HG02870 (cell line): Measurements from ENCODE around the gene CDK14.
A peak's percentile ranks its signal among the peaks of the same experiment; 100 is the strongest.
"Not testable (repeated sequence)": the region's sequence is repeated elsewhere in the genome, so short reads cannot be mapped to it uniquely, and the experiment has no call there.

Experiments
- ATAC-seq: cut with Tn5 transposase; IDR thresholded peaks from one replicate; pipeline ENCODE4 v1.9.1; 2021; ENCODE audit warnings: mild to moderate bottlenecking, moderate library complexity; ENCODE audit not compliant: unreplicated experiment

The CDK14 gene

DNA sequence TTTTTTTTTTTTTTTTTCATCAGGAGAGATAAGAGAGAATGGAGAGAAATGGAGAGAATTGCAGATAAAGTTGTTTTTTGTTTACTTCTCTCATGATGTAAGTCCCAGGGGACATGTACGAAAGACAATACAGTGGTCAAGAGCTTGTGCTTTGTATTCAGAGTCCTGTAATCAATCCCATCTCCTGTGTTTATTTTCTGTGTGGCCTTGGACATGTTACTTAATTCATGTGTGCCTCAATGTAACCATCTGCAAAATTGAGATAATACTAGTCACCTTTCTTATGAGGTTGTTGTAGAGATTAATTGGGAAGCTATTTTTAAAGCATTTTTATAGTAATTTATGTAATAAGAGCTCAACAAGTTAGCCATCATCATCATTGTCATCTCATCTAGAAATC is 117.5 kb downstream of the CDK14 start:
- ATAC-seq = no peak

- ATAC-seq = peak; percentile 67
Observed at GRCh38 chr7:90715067-90715466, 118.9 kb downstream of the CDK14 start.

- ATAC-seq = no peak
Observed at GRCh38 chr7:90717296-90718060, 121.4 kb downstream of the CDK14 start.

DNA sequence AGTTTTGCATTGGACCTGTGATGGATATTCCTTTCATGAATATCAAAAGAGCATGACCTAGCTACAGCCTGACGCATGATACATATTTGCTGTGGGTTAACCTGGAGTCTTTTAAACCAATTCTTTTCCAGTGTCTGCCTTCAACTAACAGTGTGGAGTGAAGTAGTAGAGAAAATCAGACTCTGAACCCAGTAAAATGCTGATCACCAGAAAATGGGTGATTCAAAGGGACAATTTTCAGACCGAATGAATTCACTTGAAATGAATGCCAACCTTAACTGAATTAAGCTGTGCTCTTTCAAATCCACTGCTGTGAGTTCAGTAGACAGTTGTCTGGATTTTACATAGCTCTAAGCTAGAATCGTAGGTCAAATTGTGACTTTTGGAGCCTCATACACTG is 123.0 kb downstream of the CDK14 start:
- ATAC-seq = no peak

GRCh38 chr7:90720984-90721760 is 125.1 kb downstream of the CDK14 start:
- ATAC-seq = peak; percentile 39

DNA sequence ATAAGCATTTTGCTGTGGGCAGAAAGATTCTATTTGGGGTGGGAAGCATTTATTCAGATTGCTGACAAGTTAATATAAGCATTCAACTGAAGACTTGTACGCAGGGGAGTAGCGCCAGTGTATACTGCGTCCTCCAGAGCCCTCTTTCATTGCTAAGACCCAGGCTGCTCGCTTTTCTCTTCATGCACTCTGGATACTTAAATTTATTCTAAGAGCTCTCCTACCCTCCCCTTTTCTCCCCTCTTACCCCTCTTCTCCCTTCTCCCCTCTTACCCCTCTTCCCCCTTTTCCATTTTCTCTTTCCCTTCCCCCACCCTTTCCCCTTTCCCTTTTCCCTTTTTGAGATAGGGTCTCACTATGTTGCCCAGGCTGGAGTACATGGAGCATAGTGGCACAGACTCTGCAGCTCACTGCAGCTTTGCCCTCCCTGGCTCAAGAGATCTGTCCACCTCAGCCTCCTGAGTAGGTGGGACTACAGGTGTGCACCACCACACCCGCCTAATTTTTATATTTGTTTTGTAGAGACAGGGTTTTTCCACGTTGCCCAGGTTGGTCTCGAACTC is 125.8 kb downstream of the CDK14 start:
- no peak for ATAC-seq

GRCh38 chr7:90723233-90723632 is 127.1 kb downstream of the CDK14 start:
- no peak for ATAC-seq

GRCh38 chr7:90723866-90724265 is 127.7 kb downstream of the CDK14 start:
- no peak for ATAC-seq

DNA sequence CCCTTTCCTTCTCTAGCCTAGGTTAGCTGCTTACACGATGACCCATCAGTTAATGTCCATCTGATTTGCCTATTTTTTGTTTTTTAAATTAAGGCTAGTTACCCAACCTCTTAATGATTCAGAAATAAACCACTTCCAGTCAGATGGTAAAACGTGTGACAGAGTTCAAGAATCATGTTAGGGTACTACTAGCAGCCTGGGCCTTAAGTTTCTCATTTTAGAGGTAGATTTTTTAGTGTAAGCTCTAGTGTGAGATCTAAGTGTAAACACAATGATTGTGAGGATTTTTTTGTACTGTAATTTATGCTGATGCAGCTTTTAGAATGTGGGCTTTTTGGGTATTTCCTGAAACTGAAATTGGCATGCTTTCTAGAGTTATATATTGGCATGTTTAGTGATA is 130.0 kb downstream of the CDK14 start:
- ATAC-seq = no peak

DNA sequence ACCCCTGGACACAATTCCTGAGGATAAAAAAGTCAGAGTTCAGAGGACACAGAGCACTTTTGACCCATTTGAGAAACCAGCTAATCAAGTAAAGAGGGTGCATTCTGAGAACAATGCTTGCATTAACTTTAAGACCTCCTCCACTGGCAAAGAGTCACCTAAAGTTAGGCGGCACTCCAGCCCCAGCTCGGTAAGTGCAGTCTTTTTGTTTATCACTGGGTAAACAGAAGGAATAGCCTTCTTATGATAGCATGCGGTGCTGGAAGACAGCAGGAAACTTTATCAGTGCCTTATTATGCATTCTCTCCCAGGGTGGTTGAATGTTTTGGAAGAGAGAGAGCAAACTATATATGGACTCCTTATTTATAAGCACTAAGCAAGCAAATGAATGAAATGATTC is 130.5 kb downstream of the CDK14 start:
- ATAC-seq = no peak

- no peak for ATAC-seq
Observed at GRCh38 chr7:90727412-90727811, 131.3 kb downstream of the CDK14 start.

GRCh38 chr7:90728568-90728967 is 132.4 kb downstream of the CDK14 start:
- peak; percentile 54 for ATAC-seq

GRCh38 chr7:90735611-90736280 is 139.6 kb downstream of the CDK14 start:
- ATAC-seq = not testable (repeated sequence)

- ATAC-seq = no peak
Observed at GRCh38 chr7:90736316-90736715, 140.2 kb downstream of the CDK14 start.

DNA sequence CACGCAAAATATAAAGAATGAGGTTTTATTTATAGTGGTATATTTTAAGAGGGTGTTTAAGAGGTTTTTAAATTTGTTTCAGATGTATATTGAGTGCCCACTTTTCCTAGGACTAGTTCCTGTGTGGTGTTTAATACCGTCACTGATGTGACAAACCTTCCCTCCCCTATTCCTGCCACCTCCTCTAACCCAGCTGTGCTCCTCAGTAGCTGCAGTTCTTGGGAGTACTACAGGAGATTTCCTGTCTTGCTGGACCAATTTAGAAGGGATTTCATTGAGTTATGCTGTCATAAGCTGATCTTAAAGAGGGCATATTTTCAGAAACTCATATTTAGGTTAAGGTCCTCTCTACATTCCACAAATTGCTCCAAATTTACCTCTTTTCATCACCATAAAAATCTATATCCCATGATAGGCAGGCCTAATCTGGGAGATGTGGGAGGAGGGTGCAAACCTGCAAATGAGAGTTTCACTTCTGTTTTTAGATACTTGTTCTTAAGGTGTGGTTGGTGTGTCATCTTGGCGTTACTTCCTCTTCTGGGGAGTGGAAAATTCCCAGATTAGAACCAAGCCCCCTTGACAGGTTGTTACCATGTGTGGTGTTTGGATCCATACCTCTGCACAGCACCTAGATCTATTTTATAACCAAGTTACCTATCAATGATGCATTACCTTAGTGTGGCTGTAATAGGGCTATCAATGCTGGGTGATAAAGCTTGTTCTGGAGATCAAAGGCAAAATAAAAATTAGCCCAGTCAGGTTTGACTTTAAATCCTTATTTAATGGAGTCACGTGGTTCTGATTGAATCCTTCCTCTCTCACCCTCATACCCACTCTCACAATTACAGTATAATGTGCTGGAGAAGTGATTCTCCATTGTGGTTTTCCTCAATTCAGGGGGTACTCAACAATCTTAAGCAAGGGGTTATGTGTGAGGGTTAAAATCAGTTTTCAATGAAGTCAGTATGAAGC is 141.1 kb downstream of the CDK14 start:
- peak; percentile 95 for ATAC-seq

- ATAC-seq = no peak
Observed at GRCh38 chr7:90738249-90738648, 142.1 kb downstream of the CDK14 start.

DNA sequence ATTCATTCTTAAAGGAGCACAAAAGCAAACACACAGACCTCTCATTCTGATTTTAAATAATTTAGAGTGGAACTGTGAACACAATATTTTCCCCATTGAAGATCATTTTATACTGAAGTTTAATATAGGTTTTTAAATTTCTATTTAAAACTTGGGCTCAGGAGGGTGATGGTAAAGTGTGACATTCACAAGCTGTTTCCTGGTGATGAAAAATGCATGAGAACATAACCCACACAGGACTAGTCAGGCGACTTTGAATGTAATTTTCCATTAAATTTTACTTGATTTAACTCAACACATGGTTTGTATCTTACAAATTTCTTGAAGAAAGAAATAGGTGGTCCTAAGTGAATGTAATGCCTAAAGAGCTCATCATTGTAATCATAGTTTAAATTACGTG is 143.6 kb downstream of the CDK14 start:
- no peak for ATAC-seq

DNA sequence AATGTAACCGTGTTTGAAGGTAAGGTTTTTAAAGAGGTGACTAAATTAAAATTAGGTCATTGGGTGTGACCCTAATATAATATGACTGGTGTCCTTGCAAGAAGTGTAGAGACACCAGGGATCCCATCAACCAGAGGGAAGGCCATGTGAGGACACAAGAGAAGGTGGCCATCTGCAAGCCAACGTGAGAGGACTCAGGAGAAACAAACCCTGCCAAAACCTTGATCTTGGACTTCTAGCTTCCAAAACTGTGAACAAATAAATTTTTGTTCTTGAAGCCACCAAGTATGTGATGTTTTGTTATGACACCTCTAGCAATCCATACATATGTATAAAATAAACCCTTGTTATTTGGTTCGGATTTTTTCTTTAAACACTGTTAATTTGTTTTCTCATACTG is 144.3 kb downstream of the CDK14 start:
- ATAC-seq = no peak

DNA sequence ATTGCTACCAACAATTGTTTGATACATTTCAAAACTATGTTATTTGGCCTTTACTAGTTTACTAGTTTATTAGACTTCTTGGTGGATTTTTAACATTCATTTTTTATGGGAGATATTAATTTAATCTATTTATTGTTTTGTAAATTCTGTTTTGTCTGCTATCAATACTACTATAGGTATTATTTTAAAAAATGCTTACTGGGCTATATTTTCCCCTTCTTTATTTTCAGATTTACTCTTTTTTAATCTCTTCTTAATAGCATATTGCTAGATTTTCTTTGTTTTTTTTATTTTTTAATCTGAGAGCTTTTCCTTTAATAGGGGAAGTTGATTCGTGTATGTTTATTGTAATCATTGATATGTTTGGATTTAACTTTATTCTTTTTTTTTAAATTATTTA is 147.5 kb downstream of the CDK14 start:
- ATAC-seq = no peak

DNA sequence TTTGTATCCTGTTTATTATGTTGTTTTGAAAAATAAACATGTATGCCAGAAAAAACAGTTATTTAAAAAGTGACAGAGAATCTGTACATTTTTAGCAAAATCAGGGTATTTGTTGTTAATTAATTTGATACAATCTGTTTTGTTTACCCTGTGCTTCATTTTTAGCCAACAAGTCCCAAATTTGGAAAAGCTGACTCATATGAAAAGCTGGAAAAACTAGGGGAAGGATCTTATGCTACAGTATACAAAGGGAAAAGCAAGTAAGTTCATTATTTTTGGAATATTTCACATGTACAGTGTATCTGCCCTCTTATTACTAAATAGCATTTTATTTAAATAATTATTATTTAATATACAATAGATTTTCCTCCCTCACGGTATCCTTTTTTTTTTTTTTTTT is 151.4 kb downstream of the CDK14 start:
- no peak for ATAC-seq
